Spleen (tissue), 11 donors: ENCODE measurements around the gene MAPKAP1. TPM values are rescaled to one million over a fixed set of nuclear protein-coding genes. Genes with fewer than 3 reads are reported as not detected.

Experiments used
- DNase-seq: peaks from one replicate; pipeline ENCODE4 v3.0.0-alpha.2; 2020
- H3K27ac ChIP-seq, 8 donors: fragments of 200-600 bp; sonication (generic) in 7 of 8; 1 replicate in 4 of 8; 2 replicates in 4 of 8; pipeline versions ENCODE4 v1.5.0 to v1.8.0; 2016 to 2021; ENCODE audit warnings: inconsistent platforms in 4 of 8, mild to moderate bottlenecking in 4 of 8, moderate library complexity in 1 of 8
- H3K27me3 ChIP-seq, 7 donors: fragments of 200-600 bp; sonication (generic) in 6 of 7; replicated peaks in 1 of 7; 1 replicate in 4 of 7; 2 replicates in 3 of 7; pipeline versions ENCODE4 v1.5.0 to v1.8.0; 2016 to 2021; ENCODE audit warnings: inconsistent platforms in 3 of 7, mild to moderate bottlenecking in 1 of 7
- H3K36me3 ChIP-seq, 6 donors: fragments of 200-600 bp; sonication (generic) in 5 of 6; 1 replicate in 4 of 6; 2 replicates in 2 of 6; pipeline versions ENCODE4 v1.5.0 to v1.8.0; 2016 to 2021; ENCODE audit warnings: inconsistent platforms in 2 of 6
- H3K4me1 ChIP-seq, 6 donors: fragments of 200-600 bp; sonication (generic) in 5 of 6; 1 replicate in 3 of 6; 2 replicates in 3 of 6; pipeline versions ENCODE4 v1.5.0 to v1.8.0; 2016 to 2021; ENCODE audit warnings: inconsistent platforms in 3 of 6
- H3K4me3 ChIP-seq, 8 donors: fragments of 200-600 bp; sonication (generic) in 7 of 8; 1 replicate in 4 of 8; 2 replicates in 4 of 8; pipeline versions ENCODE4 v1.5.0 to v1.8.0; 2016 to 2021; ENCODE audit warnings: inconsistent platforms in 4 of 8, mild to moderate bottlenecking in 4 of 8, moderate library complexity in 2 of 8
- H3K9me3 ChIP-seq, 8 donors: fragments of 200-600 bp; sonication (generic) in 7 of 8; 1 replicate in 4 of 8; 2 replicates in 4 of 8; pipeline versions ENCODE4 v1.5.0 to v1.8.0; 2016 to 2021; ENCODE audit warnings: inconsistent platforms in 4 of 8
- POLR2A ChIP-seq, 3 donors: fragments of 450-650 bp; IDR thresholded peaks; one replicate each; pipeline ENCODE4 v1.5.1; 2017; ENCODE audit warnings: antibody characterized with exemption in 3 of 3, mild to moderate bottlenecking in 1 of 3
- POLR2AphosphoS5 ChIP-seq, 3 donors: sonication (generic); formaldehyde crosslinking; IDR thresholded peaks; one replicate each; pipeline ENCODE4 v1.5.1; 2017; ENCODE audit warnings: antibody characterized with exemption in 3 of 3
- WGBS, 5 donors: extraction: QIAGEN DNeasy Blood & Tissue Kit in 3 of 5; methylation state at CpG; one replicate each; pipeline versions ENCODE4 v1.1.5 to v1.1.7; 2013 to 2018; 5-methylcytosine and 5-hydroxymethylcytosine counted together
- intact Hi-C: fragments of 100-400 bp; cut with DNase I; formaldehyde crosslinking; loops from one replicate; pipeline ENCODE4 v1.15.0; 2023; ENCODE audit warnings: low total_unique reads
- polyA plus RNA-seq, 3 donors: library from polyadenylated mRNA; stranded (reverse); fragments of 200-250 nt; gene quantifications; one replicate each; pipeline ENCODE4 v1.2.1, GENCODE V29; 2013
- total RNA-seq, 7 donors: library from RNA; depleted of rRNA in 3 of 7; stranded (reverse); fragments of >200 nt in 3 of 7; fragmentation: NEBNext Ultra II Directional in 4 of 7; extraction: Animal tissue kit (Norgen Biotek cat#: 25700) in 4 of 7; gene quantifications; one replicate each; pipeline versions ENCODE4 v1.1.0 to v1.2.1, GENCODE V29; 2016 to 2021
- TF ChIP-seq, protein P1 (sequence below), 11 experiments: fragments of 200-600 bp in 7 of 11; fragments of 450-650 bp in 4 of 11; sonication (generic) in 4 of 11; IDR thresholded peaks in 8 of 11; conservative IDR thresholded peaks in 3 of 11; 1 replicate in 7 of 11; 2 replicates in 4 of 11; pipeline versions ENCODE4 v1.4.0 to v1.8.0; 2016 to 2021; ENCODE audit warnings: antibody characterized with exemption in 11 of 11, inconsistent platforms in 4 of 11, mild to moderate bottlenecking in 1 of 11
- donor health status: healthy with polysubstance abuse.
- donor health status: DM: no; HTN: no; CAD: no; lungs with moderate emphysema.
- donor health status: DM: no; HTN: no; CAD: no.
- donor health status: Bipolar disorder and iron deficiency.
- donor health status: healthy.
- donor health status: DM: no; HTN: no; CAD: no.
- donor health status: DM: yes; HTN: yes; CAD: no.

The MAPKAP1 gene
- total and polyA plus RNA-seq, 10 donors: 37.2 to 77.2 (median 60.4) TPM

DNA sequence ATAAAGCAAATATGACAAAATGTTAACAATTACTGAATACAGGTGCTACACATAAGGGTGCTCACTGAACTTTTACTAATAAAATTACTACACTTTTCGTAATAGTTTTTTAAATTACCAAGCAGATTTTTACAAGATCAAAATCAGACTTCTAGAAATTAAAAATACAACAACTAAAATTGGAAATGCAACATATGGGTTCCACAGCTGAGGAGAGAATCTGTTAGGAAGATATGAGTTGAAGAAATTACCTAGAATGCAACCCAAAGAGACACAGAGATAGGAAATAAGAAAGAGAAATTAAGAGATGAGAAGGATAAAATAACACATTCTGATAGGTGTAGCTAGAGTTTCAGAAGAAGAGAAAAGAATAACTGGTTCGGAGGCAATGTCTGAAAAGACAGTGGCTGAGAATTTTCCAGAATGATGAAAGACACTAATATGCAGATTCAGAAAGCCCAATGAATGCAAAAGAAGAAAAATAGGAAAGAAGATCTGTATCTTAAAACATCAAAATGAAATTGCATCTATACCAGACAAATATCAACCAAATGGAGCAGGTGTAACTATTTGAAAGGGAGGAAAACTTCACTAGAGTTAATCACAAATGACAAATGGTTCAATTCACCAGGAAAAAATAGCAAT, 95.8 kb downstream of the MAPKAP1 start:
- Histone ChIP-seq H3K4me1 (peaks cover 0 to 28% (median 8%) of the 10 kb centered on the region in 6 donors), H3K36me3 (no peaks in the 10 kb centered on the region), H3K9me3 (no peaks in the 10 kb centered on the region), H3K27me3 (no peaks in the 10 kb centered on the region), H3K4me3 (no peak overlapping the region), H3K27ac (no peak overlapping the region)
- 92 to 100% (median 96%) methylated on average over 2 of the region's 2 CpGs for WGBS, 5 donors
- DNase-seq: no peak
- intact Hi-C loops: no loop called here
- no peak for TF ChIP-seq POLR2AphosphoS5 (IDR thresholded peaks at IDR 0.05)
- TF ChIP-seq, protein P1, sequence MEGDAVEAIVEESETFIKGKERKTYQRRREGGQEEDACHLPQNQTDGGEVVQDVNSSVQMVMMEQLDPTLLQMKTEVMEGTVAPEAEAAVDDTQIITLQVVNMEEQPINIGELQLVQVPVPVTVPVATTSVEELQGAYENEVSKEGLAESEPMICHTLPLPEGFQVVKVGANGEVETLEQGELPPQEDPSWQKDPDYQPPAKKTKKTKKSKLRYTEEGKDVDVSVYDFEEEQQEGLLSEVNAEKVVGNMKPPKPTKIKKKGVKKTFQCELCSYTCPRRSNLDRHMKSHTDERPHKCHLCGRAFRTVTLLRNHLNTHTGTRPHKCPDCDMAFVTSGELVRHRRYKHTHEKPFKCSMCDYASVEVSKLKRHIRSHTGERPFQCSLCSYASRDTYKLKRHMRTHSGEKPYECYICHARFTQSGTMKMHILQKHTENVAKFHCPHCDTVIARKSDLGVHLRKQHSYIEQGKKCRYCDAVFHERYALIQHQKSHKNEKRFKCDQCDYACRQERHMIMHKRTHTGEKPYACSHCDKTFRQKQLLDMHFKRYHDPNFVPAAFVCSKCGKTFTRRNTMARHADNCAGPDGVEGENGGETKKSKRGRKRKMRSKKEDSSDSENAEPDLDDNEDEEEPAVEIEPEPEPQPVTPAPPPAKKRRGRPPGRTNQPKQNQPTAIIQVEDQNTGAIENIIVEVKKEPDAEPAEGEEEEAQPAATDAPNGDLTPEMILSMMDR (IDR thresholded peaks at IDR 0.05 in 8 of 11, conservative IDR thresholded peaks at IDR 0.05 in 3 of 11): no peak

DNA sequence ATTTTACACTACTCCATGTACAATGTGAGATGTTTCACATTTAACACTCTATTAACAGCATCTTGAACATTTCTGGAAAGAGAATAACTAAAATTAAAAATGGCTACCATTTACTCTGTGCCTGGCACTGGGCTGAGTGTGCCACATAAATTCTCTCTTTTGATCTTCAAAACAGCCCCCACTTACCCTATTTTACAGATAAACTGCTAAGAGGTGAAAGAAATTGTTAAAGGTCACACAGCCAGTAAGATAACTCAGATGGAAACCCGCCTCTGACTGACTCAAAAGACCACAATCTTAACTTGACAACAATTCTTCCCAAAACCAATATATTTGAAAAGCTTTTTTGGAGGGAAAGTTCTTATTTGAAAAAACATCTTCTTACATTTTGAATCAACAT, 97.3 kb downstream of the MAPKAP1 start:
- no peak for DNase-seq

DNA sequence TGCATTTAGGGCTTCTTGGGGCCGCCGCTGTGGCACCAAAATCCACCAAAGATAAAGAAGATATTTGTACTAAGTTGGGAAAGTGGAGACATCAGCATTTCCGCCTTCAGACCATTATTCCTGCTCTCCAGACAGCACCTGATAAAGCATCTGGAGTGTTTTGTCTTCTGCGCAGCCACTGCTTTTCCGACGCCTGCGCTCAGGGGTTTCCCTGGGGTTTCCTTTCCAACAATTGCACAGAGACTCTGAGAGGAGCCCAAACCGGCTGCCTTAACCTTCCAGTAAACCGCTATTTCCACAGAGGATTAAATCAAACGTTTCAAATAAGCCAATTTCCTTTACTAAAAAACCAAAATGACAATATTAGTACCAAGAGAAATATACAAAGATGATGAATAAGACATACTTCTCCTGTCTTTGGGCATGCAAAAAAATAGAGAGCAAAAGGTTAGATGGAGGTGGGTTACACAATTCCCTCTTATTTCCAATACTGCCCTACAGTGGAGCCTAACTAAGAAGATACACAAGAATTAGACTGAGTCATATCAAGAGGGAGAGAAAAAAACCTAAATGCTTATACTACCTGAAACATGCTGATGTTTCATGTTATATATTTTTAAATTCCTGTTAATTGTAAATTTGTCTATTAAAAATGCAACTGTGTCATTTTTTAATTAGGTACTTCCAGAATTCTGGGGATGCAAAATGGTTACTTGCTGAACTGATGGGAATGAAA, 98.4 kb downstream of the MAPKAP1 start:
- no peaks in the 10 kb centered on the region for H3K9me3 ChIP-seq
- no peak overlapping the region for H3K27ac ChIP-seq
- TF ChIP-seq, protein P1 (IDR thresholded peaks at IDR 0.05 in 8 of 11, conservative IDR thresholded peaks at IDR 0.05 in 3 of 11): no peak
- TF ChIP-seq POLR2A (IDR thresholded peaks at IDR 0.05) (no peak), POLR2AphosphoS5 (IDR thresholded peaks at IDR 0.05) (no peak)
- WGBS, 5 donors: 62 to 73% (median 66%) methylated on average over 10 of the region's 10 CpGs
- no peaks in the 10 kb centered on the region for H3K27me3 ChIP-seq
- no peak for DNase-seq
- no peak overlapping the region for H3K4me3 ChIP-seq
- peaks cover 0 to 40% (median 14%) of the 10 kb centered on the region in 6 donors for H3K4me1 ChIP-seq
- intact Hi-C loops: no loop called here
- H3K36me3 ChIP-seq: no peaks in the 10 kb centered on the region

More for the DNA sequence above, 97.3 kb downstream of the MAPKAP1 start:
- TF ChIP-seq, protein P1 (IDR thresholded peaks at IDR 0.05 in 8 of 11, conservative IDR thresholded peaks at IDR 0.05 in 3 of 11): no peak
- no peak for TF ChIP-seq POLR2AphosphoS5 (IDR thresholded peaks at IDR 0.05)
- no peak for TF ChIP-seq POLR2A (IDR thresholded peaks at IDR 0.05)
- no peak overlapping the region for H3K27ac ChIP-seq
- no peak overlapping the region for H3K4me3 ChIP-seq
- no peaks in the 10 kb centered on the region for H3K9me3 ChIP-seq
- H3K4me1 ChIP-seq: peaks cover 0 to 40% (median 14%) of the 10 kb centered on the region in 6 donors
- no peaks in the 10 kb centered on the region for H3K36me3 ChIP-seq
- intact Hi-C loops: no loop called here
- no peaks in the 10 kb centered on the region for H3K27me3 ChIP-seq
- 74 to 94% (median 82%) methylated on average over 1 of the region's 1 CpG for WGBS, 5 donors

DNA sequence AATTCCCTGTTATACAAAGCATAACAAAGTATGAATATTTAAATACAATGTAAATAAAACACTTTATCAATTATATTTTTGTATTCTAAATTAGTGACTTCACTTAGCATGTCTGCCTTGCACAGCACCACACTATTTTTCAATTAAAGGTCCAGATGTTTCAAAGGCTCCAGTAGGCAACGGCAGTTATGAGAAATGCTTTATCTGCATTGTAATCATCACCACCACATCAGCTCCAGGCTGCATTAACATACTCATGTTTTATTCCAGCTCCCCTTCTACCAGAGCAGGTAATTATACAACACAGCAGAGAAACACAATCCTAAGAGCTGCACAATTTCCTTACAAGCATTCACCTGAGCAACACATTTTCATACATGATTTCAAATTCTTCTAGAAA, 102.8 kb downstream of the MAPKAP1 start:
- H3K4me3 ChIP-seq: no peak overlapping the region
- no peaks in the 10 kb centered on the region for H3K27me3 ChIP-seq
- H3K9me3 ChIP-seq: no peaks in the 10 kb centered on the region
- H3K4me1 ChIP-seq: peaks cover 0 to 47% (median 19%) of the 10 kb centered on the region in 6 donors
- DNase-seq: no peak
- 79 to 93% (median 84%) methylated on average over 1 of the region's 1 CpG for WGBS, 5 donors
- H3K36me3 ChIP-seq: no peaks in the 10 kb centered on the region
- H3K27ac ChIP-seq: no peak overlapping the region
- TF ChIP-seq, protein P1 (IDR thresholded peaks at IDR 0.05 in 8 of 11, conservative IDR thresholded peaks at IDR 0.05 in 3 of 11): no peak
- TF ChIP-seq POLR2A (IDR thresholded peaks at IDR 0.05) (no peak), POLR2AphosphoS5 (IDR thresholded peaks at IDR 0.05) (no peak)
- intact Hi-C loops: no loop called here
